Motor neuron (in vitro differentiated cells): ENCODE measurements around the gene IGF2. TPM values are rescaled to one million over a fixed set of nuclear protein-coding genes. Genes with fewer than 3 reads are reported as not detected.

Experiments used
- ATAC-seq, 8 experiments: fragments of 200-7000 bp; cut with Tn5 transposase; replicated peaks in 6 of 8; 2 replicates each; pipeline ENCODE4 v1.8.0; 2021; ENCODE audit warnings: mild to moderate bottlenecking in 8 of 8, moderate library complexity in 8 of 8
- H3K27ac ChIP-seq, 2 donors: fragments of 250-450 bp; sonication (Bioruptor Pico); 2 replicates each; pipeline ENCODE4 v1.9.0; 2021; ENCODE audit warnings: antibody characterized with exemption in 2 of 2, mild to moderate bottlenecking in 2 of 2, moderate library complexity in 1 of 2
- H3K4me1 ChIP-seq, 2 donors: fragments of 250-450 bp; sonication (Bioruptor Pico); replicated peaks in 1 of 2; 2 replicates each; pipeline ENCODE4 v1.6.1; 2021; ENCODE audit warnings: antibody characterized with exemption in 2 of 2, mild to moderate bottlenecking in 2 of 2, moderate library complexity in 1 of 2
- H3K4me3 ChIP-seq, 5 donors: fragments of 250-450 bp; sonication (Bioruptor Pico); 2 replicates each; pipeline ENCODE4 v1.9.0; 2021; ENCODE audit warnings: antibody characterized with exemption in 5 of 5, mild to moderate bottlenecking in 5 of 5, moderate library complexity in 4 of 5
- WGBS, 10 experiments: fragments of 450-650 bp; shearing (Covaris generic); methylation state at CpG; one replicate each; pipeline ENCODE4 v1.0.0; 2022; 5-methylcytosine and 5-hydroxymethylcytosine counted together
- in situ Hi-C, 9 experiments: fragments of 400-800 bp; cut with MboI; loops; one replicate each; pipeline ENCODE4 v1.15.0; 2021; ENCODE audit warnings: low sequenced_read_pairs in 9 of 9, low pct_unique_long_range_greater_than_20kb in 2 of 9; ENCODE audit not compliant: unreplicated experiment in 9 of 9
- total RNA-seq, 8 experiments: library from RNA; unstranded; fragments of 300-600 nt; gene quantifications; 2 replicates each; pipeline versions ENCODE4 v1.2.3 to v1.2.4, GENCODE V29; 2022

The IGF2 gene
- total RNA-seq, 8 experiments from 2014 or later: 0.52 to 165 (median 3.2) TPM

- ATAC-seq: no peak
- Histone ChIP-seq H3K4me3 (no peak overlapping the region), H3K4me1 (peaks cover 9 to 16% of the 10 kb centered on the region in 2 donors), H3K27ac (no peak overlapping the region)
- in situ Hi-C loops: no loop called here
- 70 to 100% (median 89%) methylated on average over 2 to 3 of the region's 25 CpGs; no CpG with 5 or more reads in 6 of the 10 experiments for WGBS, 10 experiments
Observed at GRCh38 chr11:2100361-2101170, 38.6 kb downstream of the IGF2 start.

DNA sequence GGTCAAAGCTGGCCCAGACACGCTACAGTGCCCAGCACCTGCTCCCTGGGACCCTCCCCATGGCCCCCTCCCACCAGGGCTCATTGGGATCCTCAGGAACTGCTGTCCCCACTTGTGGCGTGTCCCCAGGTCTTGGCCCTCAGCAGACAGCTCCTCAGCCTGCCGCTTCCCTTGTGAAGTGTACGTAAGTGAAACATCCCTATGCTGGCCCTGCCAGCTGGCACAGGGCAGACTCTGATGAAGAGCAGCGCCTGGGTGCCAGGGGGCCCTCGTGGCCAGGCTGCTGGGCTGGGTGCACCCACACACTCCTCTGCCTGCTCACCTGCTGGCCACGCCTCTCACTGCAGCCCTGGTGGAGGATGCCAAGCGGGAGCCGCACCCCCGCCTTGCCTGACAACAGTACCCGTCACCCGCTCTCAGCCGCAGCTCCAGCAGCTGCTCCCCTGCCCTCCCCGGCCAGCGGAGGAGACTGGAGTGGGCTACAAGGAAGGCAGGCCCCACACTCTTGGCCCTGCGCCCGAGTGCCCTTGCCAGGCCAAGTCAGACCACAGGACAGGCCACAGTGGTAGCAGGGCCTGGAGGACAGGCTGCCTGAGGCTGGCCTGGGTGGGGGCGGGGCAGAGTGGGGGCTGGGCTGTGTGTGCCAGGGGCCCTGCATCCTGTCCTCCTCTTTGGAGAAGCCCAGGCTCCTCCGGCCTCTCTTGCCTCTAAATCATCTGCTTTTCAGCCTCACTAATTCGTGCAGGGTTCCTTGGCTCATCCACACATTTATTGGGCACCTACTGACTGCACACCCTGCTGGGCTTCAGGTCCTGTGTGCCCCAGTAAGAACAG lies 39.5 kb downstream of the IGF2 start:
- ATAC-seq: peak in 1 of 8 experiments; percentile 45
- Histone ChIP-seq H3K27ac (no peak overlapping the region), H3K4me1 (peaks cover 9 to 16% of the 10 kb centered on the region in 2 donors), H3K4me3 (no peak overlapping the region)
- in situ Hi-C loops: no loop called here
- WGBS, 10 experiments: 80 to 100% methylated on average over 1 of the region's 20 CpGs; no CpG with 5 or more reads in 8 of the 10 experiments

- 92% methylated on average over 7 of the region's 22 CpGs; no CpG with 5 or more reads in 9 of the 10 experiments for WGBS, 10 experiments
- H3K4me3 ChIP-seq: no peak overlapping the region
- H3K27ac ChIP-seq: no peak overlapping the region
- ATAC-seq: no peak
- in situ Hi-C loops: no loop called here
- peaks cover 9 to 16% of the 10 kb centered on the region in 2 donors for H3K4me1 ChIP-seq
Observed at GRCh38 chr11:2098691-2099515, 40.3 kb downstream of the IGF2 start.

- no peak for ATAC-seq
- in situ Hi-C loops: no loop called here
- Histone ChIP-seq H3K27ac (peak overlapping the region in 1 of 2 donors; percentile 69), H3K4me3 (no peak overlapping the region), H3K4me1 (peaks cover 9 to 16% of the 10 kb centered on the region in 2 donors)
- 60 to 100% (median 80%) methylated on average over 1 to 2 of the region's 14 CpGs; no CpG with 5 or more reads in 5 of the 10 experiments for WGBS, 10 experiments
Observed at GRCh38 chr11:2097998-2098690, 41.0 kb downstream of the IGF2 start.

DNA sequence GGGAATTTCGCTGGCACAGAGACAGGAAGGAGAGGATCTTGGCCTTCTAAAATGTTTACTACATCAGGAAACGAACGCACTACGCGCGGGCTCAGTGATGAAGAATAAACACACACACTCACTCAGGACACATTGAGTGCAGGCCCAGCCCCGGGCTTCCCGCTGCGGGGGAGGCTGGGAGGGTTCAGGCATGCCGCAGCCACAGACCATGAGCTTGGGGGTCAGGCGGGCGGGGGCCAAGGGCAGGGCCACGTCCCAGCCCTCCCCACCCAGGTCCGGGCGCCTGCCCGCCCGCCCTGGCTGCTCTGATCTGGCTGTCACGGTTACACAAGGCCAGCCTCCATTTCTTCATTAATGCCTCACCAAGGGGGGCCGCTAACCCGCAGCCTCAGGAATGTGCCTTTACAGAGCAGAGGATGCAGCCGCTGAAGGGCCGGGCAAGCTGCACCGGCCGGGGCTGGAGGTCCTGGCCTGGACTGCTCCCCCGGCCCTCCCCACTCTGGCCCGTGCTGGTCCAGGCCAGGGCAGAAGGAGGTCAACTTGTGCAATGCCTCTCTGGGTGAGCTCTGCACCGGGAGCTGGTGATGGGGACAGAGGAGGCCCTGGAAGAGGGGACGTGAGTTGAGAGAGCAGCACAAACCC lies 41.7 kb downstream of the IGF2 start:
- WGBS, 10 experiments: 24 to 100% methylated on average over 1 to 4 of the region's 28 CpGs; no CpG with 5 or more reads in 8 of the 10 experiments
- peak overlapping the region; percentile 19 to 69 for H3K27ac ChIP-seq
- H3K4me1 ChIP-seq: peaks cover 9 to 16% of the 10 kb centered on the region in 2 donors
- ATAC-seq: peak; percentile 64 to 92 (median 86)
- in situ Hi-C loops: no loop called here
- H3K4me3 ChIP-seq: no peak overlapping the region

DNA sequence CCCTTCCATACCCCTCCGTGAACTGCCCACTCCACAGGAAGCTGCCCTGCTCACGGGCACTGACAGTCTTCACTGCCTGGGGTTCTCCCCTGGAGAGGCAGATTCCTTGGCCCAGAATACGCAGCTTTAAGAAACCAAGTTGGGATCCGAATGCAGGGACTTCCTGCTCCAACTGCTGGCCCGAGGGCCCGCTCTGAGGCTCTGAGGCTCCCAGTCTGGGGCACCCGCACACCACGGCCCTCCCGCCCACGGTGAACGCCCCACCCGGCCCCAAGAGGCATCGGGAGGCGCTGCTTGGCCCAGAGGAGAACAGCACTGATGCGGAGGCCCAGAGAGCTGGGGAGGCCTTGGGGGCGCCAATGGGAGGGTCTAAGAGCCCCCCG lies 42.3 kb downstream of the IGF2 start:
- WGBS, 10 experiments: 47% methylated on average over 8 of the region's 17 CpGs; no CpG with 5 or more reads in 9 of the 10 experiments
- peak overlapping the region in 1 of 2 donors; percentile 69 for H3K27ac ChIP-seq
- ATAC-seq: peak in 7 of 8 experiments; percentile 1 to 59 (median 3)
- no peak overlapping the region for H3K4me3 ChIP-seq
- in situ Hi-C loops: no loop called here
- H3K4me1 ChIP-seq: peaks cover 9 to 16% of the 10 kb centered on the region in 2 donors

DNA sequence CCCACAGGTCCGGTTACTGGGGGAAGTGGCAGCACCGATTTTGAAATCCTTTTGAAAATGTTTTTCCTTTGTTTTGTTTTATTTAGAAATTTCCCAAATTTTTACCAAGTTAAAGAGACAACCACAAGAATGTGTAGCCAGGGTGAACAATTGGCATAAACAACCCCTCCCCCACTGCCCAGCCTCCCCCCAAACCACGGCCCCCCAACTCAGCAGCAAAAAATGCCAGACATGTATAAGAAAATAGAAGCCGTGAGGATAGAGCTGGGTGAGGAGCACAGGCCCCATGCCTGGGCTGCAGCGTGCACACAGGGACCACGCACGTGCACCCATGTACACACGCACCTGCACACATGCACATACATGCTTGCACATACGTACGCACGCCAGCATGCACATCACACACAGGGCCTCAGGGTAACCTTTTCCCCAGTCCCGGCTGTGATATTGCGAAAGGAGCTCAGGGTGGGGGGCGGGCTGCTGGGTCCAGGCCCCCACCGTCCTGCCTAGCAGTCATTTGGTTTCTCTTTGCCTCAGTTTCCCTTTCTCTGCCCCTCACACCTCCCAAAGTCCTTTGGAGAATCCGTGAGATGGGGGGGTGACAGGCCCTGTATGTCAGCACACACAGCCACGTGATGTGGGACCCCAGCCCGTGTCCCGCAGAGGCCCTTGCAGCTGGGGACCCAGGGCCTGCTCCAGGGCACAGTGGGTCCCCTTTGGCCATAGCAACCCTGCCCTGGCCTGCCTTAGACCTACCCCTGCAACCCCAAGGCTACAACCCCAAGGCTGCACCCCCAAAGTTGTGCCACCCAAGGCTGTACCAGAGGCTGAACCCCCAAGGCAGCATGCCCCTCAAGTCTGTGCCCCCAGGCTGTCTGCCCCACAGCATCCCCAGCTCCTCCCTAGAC lies 42.9 kb downstream of the IGF2 start:
- in situ Hi-C loops: no loop called here

GRCh38 chr11:2095542-2095941 lies 43.6 kb downstream of the IGF2 start:
- in situ Hi-C loops: no loop called here
- Histone ChIP-seq H3K4me3 (no peak overlapping the region), H3K4me1 (peaks cover 9 to 16% of the 10 kb centered on the region in 2 donors), H3K27ac (no peak overlapping the region)
- WGBS, 10 experiments: 75 to 100% (median 100%) methylated on average over 1 to 2 of the region's 7 CpGs; no CpG with 5 or more reads in 7 of the 10 experiments
- ATAC-seq: no peak

More for the DNA sequence above, 42.9 kb downstream of the IGF2 start:
- H3K4me3 ChIP-seq: no peak overlapping the region
- H3K27ac ChIP-seq: no peak overlapping the region
- 40 to 100% (median 85%) methylated on average over 1 to 3 of the region's 19 CpGs; no CpG with 5 or more reads in 5 of the 10 experiments for WGBS, 10 experiments
- ATAC-seq: no peak
- H3K4me1 ChIP-seq: peaks cover 9 to 16% of the 10 kb centered on the region in 2 donors

DNA sequence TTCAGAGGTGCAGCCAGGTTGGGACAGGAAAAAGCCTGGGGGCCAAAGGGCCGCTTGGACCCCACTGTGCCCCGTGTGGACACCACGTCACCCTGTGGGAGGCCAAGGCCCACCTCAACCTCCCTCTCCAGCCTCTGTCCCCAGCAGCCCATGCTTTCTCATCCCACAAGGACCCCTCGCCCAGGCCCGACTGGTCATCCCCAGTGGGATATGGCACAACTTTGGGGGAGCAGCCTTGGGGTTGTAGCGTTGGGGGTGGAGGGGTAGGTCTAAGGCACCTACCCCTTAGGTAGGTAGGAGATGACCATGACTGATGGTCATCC lies 44.0 kb downstream of the IGF2 start:
- in situ Hi-C loops: no loop called here
- no peak for ATAC-seq
- H3K27ac ChIP-seq: no peak overlapping the region
- peaks cover 9 to 16% of the 10 kb centered on the region in 2 donors for H3K4me1 ChIP-seq
- no peak overlapping the region for H3K4me3 ChIP-seq
- WGBS, 10 experiments: 100% methylated on average over 2 of the region's 6 CpGs; no CpG with 5 or more reads in 9 of the 10 experiments

- ATAC-seq: no peak
- H3K4me1 ChIP-seq: peaks cover 9 to 16% of the 10 kb centered on the region in 2 donors
- in situ Hi-C loops: no loop called here
- WGBS, 10 experiments: 80 to 100% methylated on average over 2 of the region's 21 CpGs; no CpG with 5 or more reads in 8 of the 10 experiments
- no peak overlapping the region for H3K4me3 ChIP-seq
- no peak overlapping the region for H3K27ac ChIP-seq
Observed at GRCh38 chr11:2094354-2095197, 44.6 kb downstream of the IGF2 start.
